NT2/D1 (cell line): Measurements from ENCODE around the gene MEPE.

Experiments
- DNase-seq: peaks from one replicate; pipeline ENCODE4 v3.0.0-alpha.2; 2011; ENCODE audit warnings: low read depth, low spot score
- H3K27me3 ChIP-seq: 2 replicates; pipeline ENCODE4 v1.6.0; 2011; ENCODE audit warnings: mild to moderate bottlenecking; ENCODE audit not compliant: insufficient read length, insufficient read depth
- H3K36me3 ChIP-seq: 2 replicates; pipeline ENCODE4 v1.6.1; 2011; ENCODE audit warnings: mild to moderate bottlenecking, low read length, mixed read lengths; ENCODE audit not compliant: insufficient read depth, insufficient read length
- H3K4me1 ChIP-seq: 2 replicates; pipeline ENCODE4 v1.5.1; 2011; ENCODE audit not compliant: insufficient read depth, insufficient read length
- H3K4me3 ChIP-seq: 2 replicates; pipeline ENCODE4 v1.5.1; 2011; ENCODE audit warnings: low read depth; ENCODE audit not compliant: insufficient read length
- H3K9ac ChIP-seq: 2 replicates; pipeline ENCODE4 v1.6.0; 2011; ENCODE audit warnings: low read depth; ENCODE audit not compliant: insufficient read length
- H3K9me3 ChIP-seq: 2 replicates; pipeline ENCODE4 v1.5.1; 2011; ENCODE audit warnings: mild to moderate bottlenecking, low read length; ENCODE audit not compliant: insufficient read depth
- SUZ12 ChIP-seq: IDR thresholded peaks from 2 replicates; pipeline ENCODE4 v1.6.1; 2011; ENCODE audit not compliant: insufficient read length, insufficient read depth; ENCODE audit errors: extremely low read depth
- YY1 ChIP-seq: IDR thresholded peaks from 2 replicates; pipeline ENCODE4 v1.6.1; 2011; ENCODE audit not compliant: insufficient read length, insufficient read depth
- ZNF274 ChIP-seq: IDR thresholded peaks from 2 replicates; pipeline ENCODE4 v1.6.1; 2011; ENCODE audit warnings: mild to moderate bottlenecking, low read depth, low read length

MEPE gene, protein sequence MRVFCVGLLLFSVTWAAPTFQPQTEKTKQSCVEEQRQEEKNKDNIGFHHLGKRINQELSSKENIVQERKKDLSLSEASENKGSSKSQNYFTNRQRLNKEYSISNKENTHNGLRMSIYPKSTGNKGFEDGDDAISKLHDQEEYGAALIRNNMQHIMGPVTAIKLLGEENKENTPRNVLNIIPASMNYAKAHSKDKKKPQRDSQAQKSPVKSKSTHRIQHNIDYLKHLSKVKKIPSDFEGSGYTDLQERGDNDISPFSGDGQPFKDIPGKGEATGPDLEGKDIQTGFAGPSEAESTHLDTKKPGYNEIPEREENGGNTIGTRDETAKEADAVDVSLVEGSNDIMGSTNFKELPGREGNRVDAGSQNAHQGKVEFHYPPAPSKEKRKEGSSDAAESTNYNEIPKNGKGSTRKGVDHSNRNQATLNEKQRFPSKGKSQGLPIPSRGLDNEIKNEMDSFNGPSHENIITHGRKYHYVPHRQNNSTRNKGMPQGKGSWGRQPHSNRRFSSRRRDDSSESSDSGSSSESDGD

DNA sequence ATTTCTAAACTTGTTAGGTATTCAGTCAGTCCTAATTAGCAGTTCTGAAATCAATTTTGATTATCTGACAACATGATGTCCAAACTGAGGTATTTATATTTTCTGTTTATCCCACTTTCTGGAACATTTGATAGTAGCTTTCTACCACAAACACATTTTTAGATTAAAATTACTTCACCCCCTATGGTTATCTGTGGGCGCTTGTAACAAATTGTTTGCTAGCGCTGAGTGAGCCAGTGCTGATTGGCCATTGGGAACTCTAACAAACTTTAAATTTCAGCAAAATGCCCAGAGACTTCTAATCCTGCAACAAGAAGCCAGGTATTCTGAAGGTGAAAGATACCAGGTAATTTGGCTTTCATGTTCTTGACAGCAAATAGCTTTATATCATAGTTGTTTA lies at the start of gene MEPE:
TSS of gene MEPE (plus strand) at position 301 of the 400 bp plus-strand sequence. CDS start 1,746 bp downstream, outside the sequence.
- DNase-seq, result no peak
- no peak for TF ChIP-seq SUZ12
- no peak for TF ChIP-seq ZNF274
- no peak for TF ChIP-seq YY1
- Histone ChIP-seq H3K9ac (no peak within 1 kb of the TSS), H3K9me3 (no peaks in the 10 kb centered on the region), H3K4me1 (no peaks in the 10 kb centered on the region), H3K4me3 (no peak within 1 kb of the TSS), H3K27me3 (no peaks in the 10 kb centered on the region), H3K36me3 (no peaks in the 10 kb centered on the region)

DNA sequence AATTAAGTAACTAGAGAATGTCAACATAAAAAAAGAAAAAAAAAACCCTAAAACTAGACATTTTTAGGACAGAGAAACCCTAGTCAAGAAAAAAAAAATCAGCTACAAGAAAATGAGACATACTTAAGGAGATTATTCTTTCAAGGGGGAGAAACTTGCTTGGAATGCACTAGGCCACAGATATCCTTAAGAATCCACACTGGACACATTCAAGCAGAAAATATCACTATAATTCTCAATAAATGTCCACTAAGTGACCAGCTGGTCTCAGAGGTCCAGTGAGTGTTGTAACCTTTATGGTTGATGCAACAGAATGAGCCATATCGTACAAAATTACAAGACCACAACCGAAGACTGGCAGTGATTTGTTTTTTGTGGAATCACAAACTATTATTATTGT lies 49.0 kb upstream of the MEPE start:
- no peak overlapping the region for H3K9ac ChIP-seq
- H3K27me3 ChIP-seq, result no peaks in the 10 kb centered on the region
- no peaks in the 10 kb centered on the region for H3K36me3 ChIP-seq
- H3K9me3 ChIP-seq, result no peaks in the 10 kb centered on the region
- H3K4me3 ChIP-seq, result no peak overlapping the region
- DNase-seq, result no peak
- no peaks in the 10 kb centered on the region for H3K4me1 ChIP-seq
- no peak for TF ChIP-seq SUZ12
- no peak for TF ChIP-seq YY1
- TF ChIP-seq ZNF274, result no peak

DNA sequence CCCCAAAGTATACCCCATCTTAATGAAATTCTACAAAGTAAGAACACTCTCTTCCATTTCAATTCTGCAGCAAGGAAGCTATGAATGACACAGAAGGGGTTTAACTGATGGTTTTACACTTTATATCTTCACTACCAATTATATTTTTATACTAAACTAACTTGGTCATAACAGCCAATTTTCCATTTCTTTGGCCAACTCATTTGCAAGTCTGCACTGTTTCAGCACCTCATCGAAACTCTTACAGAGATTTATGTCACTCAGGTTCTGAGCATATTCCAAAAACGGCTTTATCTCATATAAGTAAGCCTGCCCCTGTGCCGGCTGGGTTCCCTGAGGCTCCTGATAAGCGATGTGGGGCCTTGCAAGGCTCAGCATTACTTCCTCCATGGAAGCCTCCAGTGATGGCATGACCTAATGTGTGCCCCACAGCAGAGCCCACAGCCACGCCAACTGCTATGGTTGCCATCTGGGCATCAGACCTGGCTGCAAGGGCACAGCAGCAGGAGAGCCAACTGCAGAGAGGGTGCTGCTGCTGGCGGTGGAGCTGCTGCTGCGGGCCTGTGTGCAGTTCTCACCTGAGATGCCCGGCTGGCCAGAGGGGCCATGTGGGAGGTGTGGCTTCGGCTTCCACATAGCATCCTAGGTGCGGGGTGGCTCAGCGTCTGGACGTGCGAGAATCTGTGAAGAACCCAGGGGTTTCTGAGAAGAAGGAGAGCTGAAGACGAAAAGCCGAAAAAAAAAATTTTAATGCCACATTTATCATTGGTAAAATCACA lies 46.8 kb upstream of the MEPE start:
- no peaks in the 10 kb centered on the region for H3K36me3 ChIP-seq
- no peaks in the 10 kb centered on the region for H3K4me1 ChIP-seq
- no peak overlapping the region for H3K4me3 ChIP-seq
- no peak for DNase-seq
- H3K9ac ChIP-seq, result no peak overlapping the region
- H3K9me3 ChIP-seq, result no peaks in the 10 kb centered on the region
- TF ChIP-seq YY1 (no peak), ZNF274 (no peak), SUZ12 (no peak)
- H3K27me3 ChIP-seq, result no peaks in the 10 kb centered on the region

DNA sequence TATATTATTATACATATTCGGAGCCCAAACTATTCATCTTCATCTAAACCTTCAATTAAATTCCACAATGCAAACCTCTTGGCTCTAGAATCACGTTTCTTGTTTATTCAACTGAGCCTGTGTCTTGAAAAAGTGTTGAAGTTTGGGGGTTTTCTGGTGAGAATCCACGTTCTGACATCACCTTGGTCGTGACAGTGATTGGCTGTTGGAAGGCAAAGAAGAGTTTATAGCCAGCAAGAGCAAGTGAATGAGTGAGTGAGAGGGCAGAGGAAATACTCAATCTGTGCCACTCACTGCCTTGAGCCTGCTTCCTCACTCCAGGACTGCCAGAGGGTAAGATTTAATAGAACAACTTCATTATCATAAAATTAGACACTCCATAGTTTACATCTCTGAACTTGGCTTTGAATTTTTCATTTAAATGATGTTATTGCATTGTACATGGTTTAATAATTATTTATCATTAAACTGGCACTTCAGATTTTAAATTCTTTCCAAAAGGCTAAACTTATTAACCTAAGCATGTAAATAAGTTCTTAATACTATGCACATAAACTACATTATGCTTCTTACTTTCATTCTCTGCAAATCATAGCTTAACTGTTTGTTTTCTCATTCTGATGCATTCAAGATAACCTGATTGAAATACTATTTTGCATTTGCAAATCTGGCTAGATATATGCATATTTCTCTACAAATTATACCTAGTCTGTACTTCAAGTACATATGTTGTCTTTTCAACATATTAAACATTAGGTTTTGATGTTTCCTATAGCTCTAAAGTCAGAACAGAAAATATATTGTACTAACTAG lies 33.3 kb upstream of the MEPE start, which contains the start of gene IBSP:
TSS of gene IBSP (plus strand) at position 254 of the 813 bp plus-strand sequence. CDS start 2,808 bp downstream, outside the sequence.
- no peak for DNase-seq
- H3K4me1 ChIP-seq, result no peaks in the 10 kb centered on the region
- no peak within 1 kb of the TSS for H3K9ac ChIP-seq
- no peak for TF ChIP-seq YY1
- TF ChIP-seq SUZ12, result no peak
- TF ChIP-seq ZNF274, result no peak
- no peak within 1 kb of the TSS for H3K4me3 ChIP-seq
- H3K9me3 ChIP-seq, result no peaks in the 10 kb centered on the region
- no peaks in the 10 kb centered on the region for H3K36me3 ChIP-seq
- H3K27me3 ChIP-seq, result no peaks in the 10 kb centered on the region

DNA sequence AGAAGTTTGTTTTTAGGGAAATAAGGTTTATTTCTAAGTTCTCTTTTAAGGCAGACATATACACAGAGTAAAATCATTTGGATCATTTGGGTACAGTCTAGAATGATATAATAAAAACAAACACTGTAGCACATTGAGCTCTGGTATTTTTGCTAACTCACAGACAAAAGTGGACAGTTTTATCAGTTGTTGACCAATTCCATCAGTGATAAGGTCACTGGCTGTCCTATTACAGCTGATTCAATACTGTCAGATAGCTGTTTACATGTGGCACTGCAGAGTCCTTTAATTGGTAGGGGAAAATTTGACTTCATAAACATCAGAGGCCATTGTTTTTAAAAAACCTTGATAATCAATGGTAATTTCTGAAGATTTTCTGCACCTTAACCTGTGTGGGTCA lies 29.9 kb upstream of the MEPE start:
- Histone ChIP-seq H3K9me3 (no peaks in the 10 kb centered on the region), H3K27me3 (no peaks in the 10 kb centered on the region), H3K36me3 (no peaks in the 10 kb centered on the region), H3K9ac (no peak overlapping the region), H3K4me3 (no peak overlapping the region), H3K4me1 (no peaks in the 10 kb centered on the region)
- no peak for DNase-seq
- TF ChIP-seq ZNF274, result no peak
- TF ChIP-seq SUZ12, result no peak
- TF ChIP-seq YY1, result no peak

DNA sequence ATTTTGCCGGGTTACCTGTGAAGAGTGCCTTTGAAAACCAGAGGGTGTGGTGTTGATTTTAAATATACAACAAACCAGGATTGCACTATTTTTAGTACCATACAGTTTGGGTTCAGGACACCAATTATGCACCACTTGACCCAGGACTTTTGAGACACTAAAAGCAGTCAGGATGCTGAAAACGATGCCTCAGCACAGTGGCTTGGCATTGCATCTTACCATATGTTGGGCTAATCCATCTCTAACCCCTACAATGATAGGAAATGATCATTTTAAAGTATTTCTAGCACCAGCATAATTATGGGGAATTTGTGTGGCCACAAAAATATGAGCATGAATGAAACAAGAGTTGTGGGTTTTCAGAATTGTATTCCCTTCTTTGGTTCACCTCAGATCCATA lies 29.3 kb upstream of the MEPE start:
- no peaks in the 10 kb centered on the region for H3K4me1 ChIP-seq
- no peaks in the 10 kb centered on the region for H3K27me3 ChIP-seq
- no peak overlapping the region for H3K9ac ChIP-seq
- H3K9me3 ChIP-seq, result no peaks in the 10 kb centered on the region
- H3K4me3 ChIP-seq, result no peak overlapping the region
- no peak for DNase-seq
- no peaks in the 10 kb centered on the region for H3K36me3 ChIP-seq
- TF ChIP-seq SUZ12 (no peak), ZNF274 (no peak), YY1 (no peak)
